ENCODE results near the gene TNK2.
"Not testable (repeated sequence)": the region's sequence is repeated elsewhere in the genome, so short reads cannot be mapped to it uniquely, and the experiment has no call there.

TNK2 gene

GRCh38 chr3:195816276-195816913, 92.0 kb downstream of the TNK2 start:
- DNase-seq = not testable (repeated sequence)

- DNase-seq = no peak
These were observed 93.1 kb downstream of the TNK2 start for GRCh38 chr3:195815169-195815771.

- no peak for DNase-seq
These were observed 94.3 kb downstream of the TNK2 start for GRCh38 chr3:195813916-195814640.
